Mucosa of descending colon (tissue), 3 donors: ENCODE measurements around the gene ZNF423. TPM values are rescaled to one million over a fixed set of nuclear protein-coding genes. Genes with fewer than 3 reads are reported as not detected.

ENCODE experiments used
- ATAC-seq: fragments of 200-7000 bp; cut with Tn5 transposase; one replicate; pipeline ENCODE4 v1.9.1; 2020; ENCODE audit warnings: mild to moderate bottlenecking, moderate library complexity
- DNase-seq, 3 donors: peaks; one replicate each; pipeline ENCODE4 v3.0.0-alpha.2; 2020
- H3K36me3 ChIP-seq: fragments of 200-600 bp; one replicate; pipeline ENCODE4 v1.8.0; 2021; ENCODE audit warnings: low read depth, mild to moderate bottlenecking
- H3K4me1 ChIP-seq: fragments of 200-600 bp; one replicate; pipeline ENCODE4 v1.8.0; 2021; ENCODE audit warnings: low read depth, mild to moderate bottlenecking
- H3K4me3 ChIP-seq: fragments of 200-600 bp; one replicate; pipeline ENCODE4 v1.8.0; 2021; ENCODE audit warnings: mild to moderate bottlenecking
- H3K9me3 ChIP-seq: fragments of 200-600 bp; one replicate; pipeline ENCODE4 v1.8.0; 2021; ENCODE audit warnings: mild to moderate bottlenecking
- intact Hi-C, 2 donors: fragments of 100-400 bp; cut with DNase I in 1 of 2; cut with micrococcal nuclease in 1 of 2; formaldehyde crosslinking; loops; one replicate each; pipeline versions ENCODE4 v1.11.0 to v1.11.1; 2022; cut with DNase I, micrococcal nuclease
- total RNA-seq, 3 donors: library from RNA; stranded (reverse); fragmentation: NEBNext Ultra II Directional in 2 of 3; extraction: Animal tissue kit (Norgen Biotek cat#: 25700) in 2 of 3; gene quantifications; one replicate each; pipeline versions ENCODE4 v1.2.1 to v1.2.4, GENCODE V29; 2021 to 2023
- TF ChIP-seq, protein P1 (sequence below): fragments of 200-600 bp; IDR thresholded peaks from one replicate; pipeline ENCODE4 v1.8.0; 2022; ENCODE audit warnings: antibody characterized with exemption, mild to moderate bottlenecking
- donor health status: DM: no; HTN: no; CAD: no; lungs with moderate emphysema.
- donor health status: DM: no; HTN: no; CAD: no.
- donor health status: DM: no; HTN: yes; CAD: no.

Gene ZNF423
- total RNA-seq, 3 donors from 2014 or later: 6.7 to 11.6 (median 11.0) TPM

GRCh38 chr16:49469311-49469670 lies 386.6 kb downstream of the ZNF423 start:
- TF ChIP-seq, protein P1, sequence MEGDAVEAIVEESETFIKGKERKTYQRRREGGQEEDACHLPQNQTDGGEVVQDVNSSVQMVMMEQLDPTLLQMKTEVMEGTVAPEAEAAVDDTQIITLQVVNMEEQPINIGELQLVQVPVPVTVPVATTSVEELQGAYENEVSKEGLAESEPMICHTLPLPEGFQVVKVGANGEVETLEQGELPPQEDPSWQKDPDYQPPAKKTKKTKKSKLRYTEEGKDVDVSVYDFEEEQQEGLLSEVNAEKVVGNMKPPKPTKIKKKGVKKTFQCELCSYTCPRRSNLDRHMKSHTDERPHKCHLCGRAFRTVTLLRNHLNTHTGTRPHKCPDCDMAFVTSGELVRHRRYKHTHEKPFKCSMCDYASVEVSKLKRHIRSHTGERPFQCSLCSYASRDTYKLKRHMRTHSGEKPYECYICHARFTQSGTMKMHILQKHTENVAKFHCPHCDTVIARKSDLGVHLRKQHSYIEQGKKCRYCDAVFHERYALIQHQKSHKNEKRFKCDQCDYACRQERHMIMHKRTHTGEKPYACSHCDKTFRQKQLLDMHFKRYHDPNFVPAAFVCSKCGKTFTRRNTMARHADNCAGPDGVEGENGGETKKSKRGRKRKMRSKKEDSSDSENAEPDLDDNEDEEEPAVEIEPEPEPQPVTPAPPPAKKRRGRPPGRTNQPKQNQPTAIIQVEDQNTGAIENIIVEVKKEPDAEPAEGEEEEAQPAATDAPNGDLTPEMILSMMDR: no peak
- intact Hi-C loops: no loop called here
- no peak for ATAC-seq

DNA sequence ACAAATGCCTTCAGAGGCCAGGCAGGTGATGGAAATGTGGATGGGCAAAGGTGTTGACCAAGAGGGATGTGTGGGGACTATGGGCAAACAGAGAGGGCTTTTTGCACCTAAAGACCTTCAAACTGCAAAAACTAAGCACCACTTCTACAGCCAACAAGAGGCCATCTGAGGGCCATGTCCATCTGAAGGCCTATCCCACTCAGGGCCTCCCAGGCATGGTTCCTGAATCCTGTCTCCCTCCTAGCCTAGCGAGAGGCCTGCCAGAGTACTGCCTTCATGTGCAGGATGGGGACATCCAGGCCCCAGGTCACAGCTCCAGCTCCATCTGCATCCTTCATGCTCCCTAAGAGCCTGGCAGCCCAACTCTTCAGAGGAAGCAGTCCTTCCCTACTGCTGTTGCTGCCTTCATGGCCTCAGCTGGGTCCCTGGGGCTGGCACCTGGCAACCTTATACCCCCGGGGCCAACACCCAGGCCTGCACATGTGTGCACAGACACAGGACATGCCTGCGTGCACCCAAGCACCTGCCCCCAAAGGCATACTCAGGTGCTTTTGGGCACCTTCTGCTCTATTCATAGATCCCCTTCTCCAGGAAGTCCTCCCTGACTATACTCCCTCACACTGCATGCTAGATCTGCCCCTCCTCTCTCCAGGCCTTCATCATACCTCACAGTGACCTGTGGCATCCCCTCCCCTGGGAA lies 387.2 kb downstream of the ZNF423 start:
- Histone ChIP-seq H3K4me1 (no peaks in the 10 kb centered on the region), H3K4me3 (no peak overlapping the region), H3K9me3 (no peaks in the 10 kb centered on the region), H3K36me3 (no peaks in the 10 kb centered on the region)
- ATAC-seq: no peak
- intact Hi-C loops: no loop called here
- TF ChIP-seq, protein P1: no peak
- DNase-seq: no peak

More at GRCh38 chr16:49469311-49469670, 386.6 kb downstream of the ZNF423 start:
- Histone ChIP-seq H3K4me1 (no peaks in the 10 kb centered on the region), H3K36me3 (no peaks in the 10 kb centered on the region), H3K4me3 (no peak overlapping the region), H3K9me3 (no peaks in the 10 kb centered on the region)
- no peak for DNase-seq

- Histone ChIP-seq H3K36me3 (no peaks in the 10 kb centered on the region), H3K9me3 (no peaks in the 10 kb centered on the region), H3K4me1 (no peaks in the 10 kb centered on the region), H3K4me3 (no peak overlapping the region)
- TF ChIP-seq, protein P1: no peak
- no peak for ATAC-seq
- DNase-seq: no peak
- intact Hi-C loops: no loop called here
Measured at GRCh38 chr16:49467540-49468372, 388.2 kb downstream of the ZNF423 start.

DNA sequence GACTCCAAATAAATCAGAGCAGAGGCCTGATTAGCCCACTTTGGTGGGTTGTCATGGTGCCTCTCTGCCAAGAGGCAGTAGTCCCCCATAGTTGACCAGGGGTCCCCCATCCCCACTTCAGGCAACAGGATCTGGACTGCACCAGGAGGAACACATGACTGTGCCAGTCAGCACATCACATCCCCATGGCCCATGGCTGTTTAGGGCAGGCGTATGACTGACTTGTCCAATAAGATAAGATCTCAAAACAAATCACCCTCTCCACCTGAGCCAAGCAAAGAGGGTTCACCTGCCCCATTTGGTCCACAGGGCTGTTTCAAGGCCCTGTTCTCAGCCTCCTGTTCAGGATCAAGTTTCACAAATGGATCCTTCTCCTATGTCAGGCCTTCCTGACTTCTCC lies 389.0 kb downstream of the ZNF423 start:
- no peaks in the 10 kb centered on the region for H3K4me1 ChIP-seq
- intact Hi-C loops: no loop called here
- no peak overlapping the region for H3K4me3 ChIP-seq
- DNase-seq (no peak), ATAC-seq (no peak)
- TF ChIP-seq, protein P1: no peak
- no peaks in the 10 kb centered on the region for H3K36me3 ChIP-seq
- H3K9me3 ChIP-seq: no peaks in the 10 kb centered on the region

GRCh38 chr16:49466529-49466831 lies 389.4 kb downstream of the ZNF423 start:
- intact Hi-C loops: no loop called here
- Histone ChIP-seq H3K4me1 (no peaks in the 10 kb centered on the region), H3K9me3 (no peaks in the 10 kb centered on the region), H3K4me3 (no peak overlapping the region), H3K36me3 (no peaks in the 10 kb centered on the region)
- no peak for ATAC-seq
- TF ChIP-seq, protein P1: no peak
- no peak for DNase-seq
